Thyroid gland (tissue), 4 donors: ENCODE results near the gene NIPBL. TPM values are rescaled to one million over a fixed set of nuclear protein-coding genes. Genes with fewer than 3 reads are reported as not detected.
"Not testable (repeated sequence)": the region's sequence is repeated elsewhere in the genome, so short reads cannot be mapped to it uniquely, and the experiment has no call there.

Source experiments
- DNase-seq, 2 donors: peaks; one replicate each; pipeline ENCODE4 v3.0.0-alpha.2; 2019
- H3K27ac ChIP-seq, 3 donors: fragments of 200-600 bp; sonication (generic); 1 replicate in 2 of 3; 2 replicates in 1 of 3; pipeline ENCODE4 v1.5.1; 2016 to 2019; ENCODE audit warnings: mild to moderate bottlenecking in 1 of 3, moderate library complexity in 1 of 3
- H3K27me3 ChIP-seq: fragments of 200-600 bp; sonication (generic); one replicate; pipeline ENCODE4 v1.5.1; 2019
- H3K36me3 ChIP-seq, 2 donors: fragments of 200-600 bp; sonication (generic); one replicate each; pipeline ENCODE4 v1.5.1; 2016 to 2019
- H3K4me1 ChIP-seq, 2 donors: fragments of 200-600 bp; sonication (generic); one replicate each; pipeline ENCODE4 v1.5.1; 2017 to 2019
- H3K4me3 ChIP-seq, 3 donors: fragments of 200-600 bp; sonication (generic); replicated peaks in 1 of 3; 1 replicate in 2 of 3; 2 replicates in 1 of 3; pipeline ENCODE4 v1.5.1; 2016; ENCODE audit warnings: mild to moderate bottlenecking in 1 of 3
- H3K9me3 ChIP-seq: fragments of 200-600 bp; sonication (generic); one replicate; pipeline ENCODE4 v1.5.1; 2017
- POLR2A ChIP-seq, 2 donors: fragments of 450-650 bp; IDR thresholded peaks; one replicate each; pipeline ENCODE4 v1.6.1; 2017; ENCODE audit warnings: antibody characterized with exemption in 2 of 2, mild to moderate bottlenecking in 2 of 2, moderate library complexity in 1 of 2
- WGBS, 2 donors: methylation state at CpG; one replicate each; pipeline ENCODE4 v1.1.5; 2017; 5-methylcytosine and 5-hydroxymethylcytosine counted together
- intact Hi-C: fragments of 100-400 bp; cut with DNase I; formaldehyde crosslinking; loops from one replicate; pipeline ENCODE4 v1.15.1; 2023
- total RNA-seq, 4 donors: library from RNA; depleted of rRNA; stranded (reverse); fragments of >200 nt; gene quantifications; one replicate each; pipeline ENCODE4 v1.2.3, GENCODE V29; 2016
- TF ChIP-seq, protein P1 (sequence below), 6 experiments: fragments of 200-600 bp in 3 of 6; fragments of 450-650 bp in 3 of 6; sonication (generic) in 3 of 6; IDR thresholded peaks; one replicate each; pipeline ENCODE4 v1.5.1; 2016 to 2019; ENCODE audit warnings: antibody characterized with exemption in 6 of 6, mild to moderate bottlenecking in 2 of 6, inconsistent platforms in 1 of 6, moderate library complexity in 1 of 6

Gene NIPBL
- total RNA-seq, 4 donors from 2014 or later, result 62.1 to 145 (median 87.8) TPM

DNA sequence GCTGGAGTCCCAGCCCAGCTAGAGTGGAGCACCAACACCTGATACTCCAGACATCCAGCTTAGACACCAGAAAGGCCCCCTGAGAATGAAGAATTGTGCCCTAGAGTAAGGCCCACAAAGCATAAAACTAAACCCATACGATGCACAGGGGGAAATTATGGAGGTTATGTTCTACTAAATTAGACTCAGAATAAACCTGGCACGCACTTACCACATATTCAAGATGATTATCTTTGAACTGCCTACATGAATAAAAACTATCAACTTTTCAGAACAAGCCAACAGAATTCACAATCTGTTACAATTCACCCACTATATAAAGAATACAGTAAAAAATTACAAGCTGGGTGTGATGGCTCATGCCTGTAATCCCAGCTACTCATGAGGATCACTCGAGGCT lies 204.1 kb downstream of the NIPBL start:
- peaks cover 6 to 8% of the 10 kb centered on the region in 2 donors for H3K36me3 ChIP-seq
- intact Hi-C loops, result no loop called here
- H3K4me1 ChIP-seq, result no peaks in the 10 kb centered on the region
- no peak for DNase-seq
- WGBS, 2 donors, result 94 to 95% methylated on average over 3 of the region's 3 CpGs
- no peak overlapping the region for H3K27ac ChIP-seq
- TF ChIP-seq POLR2A (IDR thresholded peaks at IDR 0.05), result no peak
- TF ChIP-seq, protein P1, sequence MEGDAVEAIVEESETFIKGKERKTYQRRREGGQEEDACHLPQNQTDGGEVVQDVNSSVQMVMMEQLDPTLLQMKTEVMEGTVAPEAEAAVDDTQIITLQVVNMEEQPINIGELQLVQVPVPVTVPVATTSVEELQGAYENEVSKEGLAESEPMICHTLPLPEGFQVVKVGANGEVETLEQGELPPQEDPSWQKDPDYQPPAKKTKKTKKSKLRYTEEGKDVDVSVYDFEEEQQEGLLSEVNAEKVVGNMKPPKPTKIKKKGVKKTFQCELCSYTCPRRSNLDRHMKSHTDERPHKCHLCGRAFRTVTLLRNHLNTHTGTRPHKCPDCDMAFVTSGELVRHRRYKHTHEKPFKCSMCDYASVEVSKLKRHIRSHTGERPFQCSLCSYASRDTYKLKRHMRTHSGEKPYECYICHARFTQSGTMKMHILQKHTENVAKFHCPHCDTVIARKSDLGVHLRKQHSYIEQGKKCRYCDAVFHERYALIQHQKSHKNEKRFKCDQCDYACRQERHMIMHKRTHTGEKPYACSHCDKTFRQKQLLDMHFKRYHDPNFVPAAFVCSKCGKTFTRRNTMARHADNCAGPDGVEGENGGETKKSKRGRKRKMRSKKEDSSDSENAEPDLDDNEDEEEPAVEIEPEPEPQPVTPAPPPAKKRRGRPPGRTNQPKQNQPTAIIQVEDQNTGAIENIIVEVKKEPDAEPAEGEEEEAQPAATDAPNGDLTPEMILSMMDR (IDR thresholded peaks at IDR 0.05), result no peak
- no peaks in the 10 kb centered on the region for H3K9me3 ChIP-seq
- H3K27me3 ChIP-seq, result no peaks in the 10 kb centered on the region
- H3K4me3 ChIP-seq, result no peak overlapping the region

DNA sequence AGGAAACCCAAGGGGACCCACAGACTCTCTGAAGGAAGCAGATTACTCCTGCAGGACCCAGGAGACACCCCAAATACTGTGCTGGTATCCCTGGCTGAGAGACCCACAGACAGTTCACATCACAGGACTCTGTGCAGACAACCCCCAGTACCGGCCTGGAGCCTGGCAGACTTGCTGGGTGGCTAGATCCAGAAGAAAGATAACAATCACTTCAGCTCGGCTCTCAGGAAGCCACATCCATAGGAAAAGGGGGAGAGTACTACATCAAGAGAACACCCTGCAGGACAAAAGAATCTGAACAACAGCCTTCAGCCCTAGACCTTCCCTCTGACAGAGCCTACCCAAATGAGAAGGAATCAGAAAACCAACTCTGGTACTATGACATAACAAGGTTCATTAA lies 206.4 kb downstream of the NIPBL start:
- DNase-seq, H3K4me3 ChIP-seq, intact Hi-C loops, H3K27me3 ChIP-seq, H3K36me3 ChIP-seq, H3K4me1 ChIP-seq, H3K9me3 ChIP-seq, H3K27ac ChIP-seq: not testable (repeated sequence)
- 75% methylated on average over 2 of the region's 2 CpGs for WGBS, 2 donors

DNA sequence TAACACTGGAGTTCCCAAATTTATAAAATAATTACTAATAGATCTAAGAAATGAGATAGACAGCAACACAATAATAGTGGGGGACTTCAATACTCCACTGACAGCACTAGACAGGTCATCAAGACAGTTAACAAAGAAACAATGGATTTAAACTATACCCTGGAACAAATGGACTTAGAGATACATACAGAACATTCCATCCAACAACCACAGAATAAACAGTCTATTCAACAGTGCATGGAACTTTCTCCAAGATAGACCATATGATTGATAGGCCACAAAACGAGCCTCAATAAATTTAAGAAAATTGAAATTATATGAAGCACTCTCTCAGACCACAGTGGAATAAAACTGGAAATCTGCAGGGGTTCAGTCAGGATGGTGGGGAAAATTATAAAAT lies 209.5 kb downstream of the NIPBL start:
- H3K36me3 ChIP-seq, H3K4me1 ChIP-seq, H3K27me3 ChIP-seq, H3K9me3 ChIP-seq, H3K4me3 ChIP-seq, DNase-seq, H3K27ac ChIP-seq, intact Hi-C loops: not testable (repeated sequence)
- WGBS, 2 donors, result 88 to 97% methylated on average over 1 of the region's 1 CpG

DNA sequence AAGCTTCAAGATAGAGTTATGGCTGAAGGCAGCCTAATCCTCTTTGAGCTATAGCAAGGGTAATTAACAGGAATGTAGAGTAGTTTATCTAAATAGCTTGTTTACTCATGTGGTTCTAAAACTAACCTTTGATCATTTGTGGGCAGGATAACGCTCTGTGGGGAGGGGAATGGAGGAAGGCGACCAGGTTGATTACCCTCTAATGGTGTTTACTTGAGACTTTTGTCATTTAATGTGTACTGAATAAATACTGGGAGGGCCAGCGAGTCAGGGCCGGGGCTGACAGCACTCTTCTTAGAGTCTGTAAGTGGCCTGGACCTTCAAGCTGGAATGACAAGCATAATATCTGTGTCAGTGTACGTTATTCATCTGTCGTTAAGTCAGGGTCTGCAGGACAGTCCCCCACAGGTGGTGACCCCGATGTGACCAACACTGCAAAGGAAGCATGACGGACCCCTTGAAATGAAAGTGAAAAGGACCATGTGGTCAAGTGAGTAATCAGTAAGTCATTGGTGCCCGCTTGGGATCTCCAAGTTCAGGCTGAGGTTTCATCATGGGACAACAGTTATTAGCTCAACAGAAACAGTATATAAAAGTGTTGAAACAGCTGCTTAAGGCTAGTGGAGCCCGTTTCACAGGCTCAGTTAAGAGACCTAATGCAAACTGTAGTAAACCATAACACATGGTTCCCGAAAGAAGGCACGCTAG lies 210.1 kb downstream of the NIPBL start:
- intact Hi-C loops, result no loop called here

DNA sequence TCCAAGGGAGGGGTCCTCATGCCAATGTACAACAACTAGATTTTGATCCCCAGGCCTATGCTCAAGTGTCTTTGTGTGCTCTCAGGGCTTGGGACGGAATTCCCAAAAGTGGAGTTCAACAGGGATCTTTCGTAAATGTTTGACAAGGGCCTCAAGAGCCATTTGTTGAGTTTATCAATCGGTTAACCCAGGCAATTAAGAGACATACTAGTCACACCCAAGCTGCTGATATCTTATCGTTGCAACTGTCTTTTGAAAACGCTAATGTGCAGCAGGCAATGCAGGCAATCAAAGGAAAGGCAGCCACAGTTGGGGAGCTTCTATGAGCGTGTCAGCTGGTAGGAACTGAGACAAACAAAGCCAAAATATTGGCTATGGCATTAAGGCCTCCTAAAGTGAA lies 211.4 kb downstream of the NIPBL start:
- Histone ChIP-seq H3K4me1 (no peaks in the 10 kb centered on the region), H3K27ac (no peak overlapping the region), H3K4me3 (no peak overlapping the region), H3K27me3 (no peaks in the 10 kb centered on the region), H3K36me3 (no peaks in the 10 kb centered on the region), H3K9me3 (no peaks in the 10 kb centered on the region)
- intact Hi-C loops, result no loop called here
- TF ChIP-seq POLR2A (IDR thresholded peaks at IDR 0.05), result no peak
- TF ChIP-seq, protein P1 (IDR thresholded peaks at IDR 0.05), result no peak
- no peak for DNase-seq
- 77 to 81% methylated on average over 6 of the region's 6 CpGs for WGBS, 2 donors

More for the DNA sequence above, 210.1 kb downstream of the NIPBL start:
- H3K4me1 ChIP-seq, result no peaks in the 10 kb centered on the region
- H3K4me3 ChIP-seq, result no peak overlapping the region
- H3K9me3 ChIP-seq, result no peaks in the 10 kb centered on the region
- no peak for DNase-seq
- H3K36me3 ChIP-seq, result no peaks in the 10 kb centered on the region
- TF ChIP-seq POLR2A (IDR thresholded peaks at IDR 0.05), result no peak
- TF ChIP-seq, protein P1 (IDR thresholded peaks at IDR 0.05), result no peak
- H3K27ac ChIP-seq, result no peak overlapping the region
- H3K27me3 ChIP-seq, result no peaks in the 10 kb centered on the region
- WGBS, 2 donors, result 77 to 78% methylated on average over 12 of the region's 12 CpGs

DNA sequence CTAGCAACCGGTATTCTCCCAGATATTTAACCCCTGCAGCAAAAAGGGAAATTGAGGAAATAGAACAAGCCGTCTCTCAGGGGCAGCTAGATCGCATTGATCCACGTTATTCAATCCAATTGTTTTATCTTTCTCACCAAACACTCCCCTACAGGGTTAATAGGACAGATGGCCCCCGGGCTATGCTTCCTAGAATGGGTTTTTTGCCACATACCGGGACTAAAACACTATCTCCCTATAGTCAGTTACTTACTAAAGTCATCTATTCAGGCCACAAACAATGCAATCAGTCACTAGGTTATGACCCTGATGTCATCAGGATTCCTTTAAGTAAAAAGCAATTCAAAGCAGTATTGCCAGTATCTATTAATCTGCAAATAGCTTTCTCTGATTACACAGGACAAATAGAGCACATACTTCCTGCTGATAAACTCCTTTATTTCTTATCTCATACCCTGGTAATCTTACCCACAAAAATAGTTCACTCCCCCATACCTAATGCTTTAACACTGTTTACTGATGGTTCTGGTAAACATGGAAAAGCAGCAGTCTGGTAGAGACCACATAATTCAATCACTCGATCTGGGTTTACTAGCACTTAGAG lies 213.7 kb downstream of the NIPBL start:
- no peak for DNase-seq
- H3K27me3 ChIP-seq, result no peaks in the 10 kb centered on the region
- intact Hi-C loops, result no loop called here
- no peak overlapping the region for H3K4me3 ChIP-seq
- WGBS, 2 donors, result 55 to 68% methylated on average over 7 of the region's 7 CpGs
- H3K9me3 ChIP-seq, result no peaks in the 10 kb centered on the region
- no peaks in the 10 kb centered on the region for H3K4me1 ChIP-seq
- TF ChIP-seq, protein P1 (IDR thresholded peaks at IDR 0.05), result no peak
- TF ChIP-seq POLR2A (IDR thresholded peaks at IDR 0.05), result no peak
- H3K27ac ChIP-seq, result no peak overlapping the region
- no peaks in the 10 kb centered on the region for H3K36me3 ChIP-seq
